ENCODE measurements around the gene ATG5. TPM values are rescaled to one million over a fixed set of nuclear protein-coding genes. Genes with fewer than 3 reads are reported as not detected.

Gene ATG5
- total RNA-seq, 2 experiments from 2014 or later, result 25.7 to 28.5 TPM

GRCh38 chr6:106168097-106168888, 157.3 kb downstream of the ATG5 start:
- H3K4me1 Mint-ChIP-seq, result peaks cover 38% of the 10 kb centered on the region
- H3K27me3 Mint-ChIP-seq, result no peaks in the 10 kb centered on the region
- ATAC-seq (ENCODE audit: low read depth) (no peak), DNase-seq (no peak)
- peaks cover 11% of the 10 kb centered on the region for H3K36me3 Mint-ChIP-seq
- H3K27ac Mint-ChIP-seq, result no peak overlapping the region
- no peak overlapping the region for H3K4me3 Mint-ChIP-seq
- H3K9me3 Mint-ChIP-seq, result peaks cover 2% of the 10 kb centered on the region
- POLR2A ChIA-PET, result interaction anchor here (1.7 kb wide), 1 partner anchor 9 kb away, joined by 4 read pairs; no protein-coding TSS in a partner anchor

GRCh38 chr6:106167096-106167814, 158.3 kb downstream of the ATG5 start:
- H3K4me1 Mint-ChIP-seq, result peaks cover 43% of the 10 kb centered on the region
- H3K27me3 Mint-ChIP-seq, result no peaks in the 10 kb centered on the region
- ATAC-seq (ENCODE audit: low read depth) (no peak), DNase-seq (no peak)
- peaks cover 1% of the 10 kb centered on the region for H3K9me3 Mint-ChIP-seq
- POLR2A ChIA-PET, result interaction anchor here (1.7 kb wide), 1 partner anchor 10 kb away, joined by 4 read pairs; no protein-coding TSS in a partner anchor
- H3K27ac Mint-ChIP-seq, result peak overlapping the region; percentile 44
- no peak overlapping the region for H3K4me3 Mint-ChIP-seq
- H3K36me3 Mint-ChIP-seq, result peaks cover 8% of the 10 kb centered on the region

- Mint-ChIP-seq H3K4me3 (peak overlapping the region; percentile 12), H3K27me3 (no peaks in the 10 kb centered on the region), H3K9me3 (peaks cover 3% of the 10 kb centered on the region), H3K4me1 (peaks cover 44% of the 10 kb centered on the region), H3K36me3 (peaks cover 8% of the 10 kb centered on the region), H3K27ac (peak overlapping the region; percentile 75)
- POLR2A ChIA-PET, result interaction anchor here (4.7 kb wide), 1 partner anchor 24 kb away, joined by 28 read pairs; no protein-coding TSS in a partner anchor
- ATAC-seq (ENCODE audit: low read depth), result no peak
- DNase-seq, result no peak
Measured at GRCh38 chr6:106165885-106166485, 159.6 kb downstream of the ATG5 start.

GRCh38 chr6:106163966-106164877, 161.3 kb downstream of the ATG5 start:
- DNase-seq, result peak; percentile 64
- Mint-ChIP-seq H3K4me1 (peaks cover 42% of the 10 kb centered on the region), H3K27me3 (no peaks in the 10 kb centered on the region), H3K9me3 (peaks cover 3% of the 10 kb centered on the region), H3K4me3 (peak overlapping the region; percentile 64), H3K36me3 (peaks cover 8% of the 10 kb centered on the region), H3K27ac (peak overlapping the region; percentile 94)
- ATAC-seq (ENCODE audit: low read depth), result peak; percentile 66
- POLR2A ChIA-PET, result interaction anchor here (0.7 to 4.7 kb wide), 11 partner anchors 9 to 520 kb away, joined by 3 to 28 read pairs (median 3); no protein-coding TSS in a partner anchor

- DNase-seq (no peak), ATAC-seq (ENCODE audit: low read depth) (peak; percentile 76)
- peaks cover 11% of the 10 kb centered on the region for H3K36me3 Mint-ChIP-seq
- peaks cover 3% of the 10 kb centered on the region for H3K9me3 Mint-ChIP-seq
- H3K4me3 Mint-ChIP-seq, result peak overlapping the region; percentile 64
- no peaks in the 10 kb centered on the region for H3K27me3 Mint-ChIP-seq
- H3K4me1 Mint-ChIP-seq, result peaks cover 47% of the 10 kb centered on the region
- POLR2A ChIA-PET, result interaction anchor here (0.7 to 4.7 kb wide), 11 partner anchors 10 to 519 kb away, joined by 3 to 28 read pairs (median 3); no protein-coding TSS in a partner anchor
- H3K27ac Mint-ChIP-seq, result peak overlapping the region; percentile 94
Measured at GRCh38 chr6:106163446-106163965, 162.1 kb downstream of the ATG5 start.

- POLR2A ChIA-PET, result interaction anchor here (0.9 to 4.7 kb wide), 7 partner anchors 11 to 65 kb away, joined by 3 to 28 read pairs (median 7); no protein-coding TSS in a partner anchor
- Mint-ChIP-seq H3K4me3 (peak overlapping the region; percentile 64), H3K27ac (peak overlapping the region; percentile 94), H3K36me3 (peaks cover 11% of the 10 kb centered on the region), H3K4me1 (peaks cover 47% of the 10 kb centered on the region), H3K9me3 (peaks cover 3% of the 10 kb centered on the region), H3K27me3 (no peaks in the 10 kb centered on the region)
- no peak for DNase-seq
- ATAC-seq (ENCODE audit: low read depth), result no peak
Measured at GRCh38 chr6:106162921-106163320, 162.6 kb downstream of the ATG5 start.

- Mint-ChIP-seq H3K4me3 (no peak overlapping the region), H3K9me3 (peaks cover 3% of the 10 kb centered on the region), H3K27ac (no peak overlapping the region), H3K36me3 (peaks cover 9% of the 10 kb centered on the region), H3K27me3 (no peaks in the 10 kb centered on the region), H3K4me1 (peaks cover 45% of the 10 kb centered on the region)
- POLR2A ChIA-PET, result interaction anchor here (1.0 to 4.7 kb wide), 2 partner anchors 15 to 20 kb away, joined by 3 to 28 read pairs; no protein-coding TSS in a partner anchor
- ATAC-seq (ENCODE audit: low read depth) (no peak), DNase-seq (no peak)
Measured at GRCh38 chr6:106161893-106162292, 163.7 kb downstream of the ATG5 start.

GRCh38 chr6:106161311-106161874, 164.2 kb downstream of the ATG5 start:
- peaks cover 9% of the 10 kb centered on the region for H3K36me3 Mint-ChIP-seq
- peaks cover 3% of the 10 kb centered on the region for H3K9me3 Mint-ChIP-seq
- no peak for ATAC-seq (ENCODE audit: low read depth)
- H3K4me3 Mint-ChIP-seq, result no peak overlapping the region
- H3K4me1 Mint-ChIP-seq, result peaks cover 42% of the 10 kb centered on the region
- H3K27ac Mint-ChIP-seq, result no peak overlapping the region
- no peaks in the 10 kb centered on the region for H3K27me3 Mint-ChIP-seq
- POLR2A ChIA-PET, result interaction anchor here (1.0 to 4.7 kb wide), 2 partner anchors 15 to 19 kb away, joined by 3 to 28 read pairs; no protein-coding TSS in a partner anchor
- no peak for DNase-seq

GRCh38 chr6:106160189-106160588, 165.4 kb downstream of the ATG5 start:
- ATAC-seq (ENCODE audit: low read depth) (no peak), DNase-seq (no peak)
- POLR2A ChIA-PET, result interaction anchor here (0.6 kb wide), 1 partner anchor 43 kb away, joined by 3 read pairs; no protein-coding TSS in a partner anchor
- Mint-ChIP-seq H3K4me3 (no peak overlapping the region), H3K36me3 (peaks cover 7% of the 10 kb centered on the region), H3K27me3 (no peaks in the 10 kb centered on the region), H3K27ac (no peak overlapping the region), H3K4me1 (peaks cover 40% of the 10 kb centered on the region), H3K9me3 (peaks cover 2% of the 10 kb centered on the region)

GRCh38 chr6:106159531-106159940, 166.0 kb downstream of the ATG5 start:
- DNase-seq, result no peak
- POLR2A ChIA-PET, result interaction anchor here (0.6 kb wide), 1 partner anchor 172 kb away, joined by 3 read pairs; no protein-coding TSS in a partner anchor
- Mint-ChIP-seq H3K27ac (no peak overlapping the region), H3K36me3 (peaks cover 4% of the 10 kb centered on the region), H3K4me3 (no peak overlapping the region), H3K9me3 (peaks cover 2% of the 10 kb centered on the region), H3K4me1 (peaks cover 36% of the 10 kb centered on the region), H3K27me3 (no peaks in the 10 kb centered on the region)
- ATAC-seq (ENCODE audit: low read depth), result no peak

GRCh38 chr6:106158816-106159215, 166.7 kb downstream of the ATG5 start:
- no peak overlapping the region for H3K4me3 Mint-ChIP-seq
- peaks cover 2% of the 10 kb centered on the region for H3K9me3 Mint-ChIP-seq
- ATAC-seq (ENCODE audit: low read depth) (no peak), DNase-seq (no peak)
- no peak overlapping the region for H3K27ac Mint-ChIP-seq
- peaks cover 28% of the 10 kb centered on the region for H3K4me1 Mint-ChIP-seq
- no peaks in the 10 kb centered on the region for H3K27me3 Mint-ChIP-seq
- POLR2A ChIA-PET, result no interaction called here
- peaks cover 3% of the 10 kb centered on the region for H3K36me3 Mint-ChIP-seq

GRCh38 chr6:106156863-106157262, 168.7 kb downstream of the ATG5 start:
- peaks cover 17% of the 10 kb centered on the region for H3K4me1 Mint-ChIP-seq
- DNase-seq (no peak), ATAC-seq (ENCODE audit: low read depth) (no peak)
- H3K4me3 Mint-ChIP-seq, result no peak overlapping the region
- POLR2A ChIA-PET, result interaction anchor here (1.0 kb wide), 1 partner anchor 16 kb away, joined by 3 read pairs; no protein-coding TSS in a partner anchor
- H3K27me3 Mint-ChIP-seq, result no peaks in the 10 kb centered on the region
- H3K9me3 Mint-ChIP-seq, result peaks cover 6% of the 10 kb centered on the region
- no peak overlapping the region for H3K27ac Mint-ChIP-seq
- peaks cover 3% of the 10 kb centered on the region for H3K36me3 Mint-ChIP-seq
